Measurements from ENCODE around the gene PER3.

PER3 gene

DNA sequence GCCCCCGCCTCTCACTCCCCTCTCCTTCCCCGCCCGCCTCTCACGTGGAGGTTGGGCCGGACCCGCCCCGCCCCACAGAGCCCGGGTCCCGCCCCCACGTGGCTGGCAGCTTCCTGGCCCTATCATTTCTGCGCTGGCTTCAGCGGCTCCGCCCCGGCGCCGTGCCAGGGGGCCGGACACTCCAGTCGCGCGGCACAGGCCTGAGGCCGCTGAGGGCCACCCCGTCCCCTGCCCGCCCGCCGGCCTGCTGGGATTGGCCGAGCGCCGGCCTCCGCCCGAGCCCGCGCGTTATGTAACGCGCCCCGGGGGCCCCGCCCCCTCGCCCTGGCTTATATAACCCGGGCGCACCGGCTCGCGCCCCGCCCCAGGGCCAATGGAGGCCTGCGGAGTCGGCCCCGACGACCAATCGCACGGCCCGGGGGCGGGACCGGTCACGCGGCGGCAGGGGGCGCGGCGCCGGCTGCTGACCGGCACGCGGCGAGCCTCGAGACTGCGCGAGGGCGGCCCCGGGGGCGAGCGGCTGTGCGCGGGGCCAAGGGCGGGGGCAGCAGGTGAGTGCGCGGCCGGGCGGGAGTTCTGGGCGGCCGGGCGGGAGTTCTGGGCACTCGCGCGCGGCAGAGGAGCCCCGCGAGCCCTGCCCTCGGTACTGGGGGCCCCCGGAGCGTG lies at the start of gene PER3:
PER3 (plus strand) TSS at position 466 of the 666 bp plus-strand sequence. CDS start 587 bp downstream, outside the sequence.
- peak; percentile 61 for DNase-seq

- no peak for DNase-seq
These were observed 46.0 kb upstream of the PER3 start for GRCh38 chr1:7738044-7738443.

- DNase-seq: no peak
These were observed 40.7 kb upstream of the PER3 start for GRCh38 chr1:7743346-7743745.

GRCh38 chr1:7744882-7745281 lies 39.2 kb upstream of the PER3 start:
- no peak for DNase-seq

GRCh38 chr1:7745783-7746182 lies 38.3 kb upstream of the PER3 start:
- DNase-seq: no peak

DNA sequence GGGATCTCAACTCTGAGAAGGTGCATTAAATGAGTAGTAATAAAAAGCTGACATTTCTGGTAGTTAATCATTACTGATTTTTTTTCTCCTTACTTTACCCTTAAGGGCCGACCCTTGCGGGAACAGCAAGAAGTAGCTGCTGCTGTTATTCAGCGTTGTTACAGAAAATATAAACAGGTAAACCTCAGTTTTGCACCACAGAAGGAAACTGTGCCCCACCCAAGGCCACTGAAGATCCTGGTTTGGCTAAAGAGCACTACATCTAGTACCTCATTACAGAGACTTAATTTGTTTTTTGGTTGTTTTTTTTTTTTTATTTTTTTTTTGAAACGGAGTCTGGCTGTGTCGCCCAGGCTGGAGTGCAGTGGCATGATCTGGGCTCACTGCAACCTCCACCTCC lies 36.5 kb upstream of the PER3 start:
- DNase-seq: no peak

DNA sequence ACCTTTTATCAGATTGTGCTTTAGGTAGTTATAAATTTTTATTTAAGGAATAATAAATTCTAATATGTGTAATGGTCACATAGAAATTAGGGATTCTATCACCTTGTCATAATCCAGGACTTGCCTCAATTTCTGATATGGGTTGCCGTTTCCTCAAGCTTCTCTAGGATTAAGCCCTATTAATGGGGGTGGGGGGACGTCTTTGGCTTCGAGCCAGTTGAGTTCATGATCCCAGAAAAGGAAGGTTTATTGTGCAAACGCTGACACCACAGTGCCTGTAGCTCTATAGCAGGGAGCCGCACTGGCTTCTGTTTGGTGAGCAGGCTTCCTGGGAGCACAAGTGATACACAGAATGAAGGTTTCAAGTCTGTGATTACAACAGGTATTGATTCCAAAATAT lies 35.0 kb upstream of the PER3 start:
- no peak for DNase-seq

DNA sequence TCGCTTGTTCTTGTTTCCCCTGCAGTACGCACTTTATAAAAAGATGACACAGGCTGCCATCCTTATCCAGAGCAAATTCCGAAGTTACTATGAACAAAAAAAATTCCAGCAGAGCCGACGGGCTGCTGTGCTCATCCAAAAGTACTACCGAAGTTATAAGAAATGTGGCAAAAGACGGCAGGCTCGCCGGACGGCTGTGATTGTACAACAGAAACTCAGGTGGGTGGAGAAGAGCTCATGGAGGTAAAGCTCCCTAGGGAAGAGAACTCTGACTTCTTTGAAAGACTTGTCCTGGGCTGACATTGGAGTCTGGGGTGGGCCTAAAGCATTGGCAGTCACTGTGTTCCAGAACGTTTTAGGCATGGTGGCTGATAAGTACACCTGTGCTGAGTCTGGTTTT lies 32.9 kb upstream of the PER3 start:
- no peak for DNase-seq

DNA sequence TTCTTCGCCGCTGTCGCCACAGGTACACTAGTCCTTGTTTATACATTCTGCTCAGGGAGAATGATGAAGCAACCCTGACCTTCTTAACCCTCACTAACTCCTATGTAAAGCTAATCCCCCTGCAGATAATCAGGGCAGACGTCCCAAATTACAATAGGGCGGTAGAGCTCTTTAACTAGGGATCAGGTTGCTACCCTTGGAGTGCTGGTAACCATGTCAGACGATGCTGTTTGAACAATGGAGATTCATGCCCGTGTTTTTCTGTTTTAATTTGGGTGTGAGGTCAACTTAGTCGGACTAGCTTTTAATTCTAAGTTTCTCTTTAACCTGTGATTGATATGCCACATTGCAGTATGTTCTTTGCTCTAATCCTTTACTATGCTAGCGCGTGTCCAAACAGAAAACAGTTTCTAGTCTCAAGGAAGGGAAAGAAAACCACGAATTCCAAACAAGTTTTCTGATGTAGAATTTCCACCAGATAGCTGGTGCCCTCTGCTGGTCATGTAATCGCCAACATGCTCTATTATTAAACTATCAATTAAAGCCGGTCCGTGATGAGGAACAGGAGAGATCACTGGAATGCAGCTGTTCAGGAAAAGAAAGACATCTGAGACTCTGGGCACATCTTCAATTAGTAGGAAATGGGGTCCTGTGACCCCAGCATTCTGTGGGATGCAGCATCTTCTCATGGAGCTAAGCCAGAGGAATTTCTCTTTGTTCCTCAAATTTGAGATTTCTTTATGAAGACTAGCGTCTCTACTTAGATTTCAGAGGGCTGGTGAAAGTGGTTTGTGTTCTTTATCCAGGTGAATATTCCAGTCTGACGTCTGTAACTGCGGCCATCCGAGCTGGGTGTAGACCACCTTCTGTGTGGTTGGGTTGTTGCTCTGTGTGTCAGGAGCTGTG lies 31.3 kb upstream of the PER3 start:
- DNase-seq: peak; percentile 36

DNA sequence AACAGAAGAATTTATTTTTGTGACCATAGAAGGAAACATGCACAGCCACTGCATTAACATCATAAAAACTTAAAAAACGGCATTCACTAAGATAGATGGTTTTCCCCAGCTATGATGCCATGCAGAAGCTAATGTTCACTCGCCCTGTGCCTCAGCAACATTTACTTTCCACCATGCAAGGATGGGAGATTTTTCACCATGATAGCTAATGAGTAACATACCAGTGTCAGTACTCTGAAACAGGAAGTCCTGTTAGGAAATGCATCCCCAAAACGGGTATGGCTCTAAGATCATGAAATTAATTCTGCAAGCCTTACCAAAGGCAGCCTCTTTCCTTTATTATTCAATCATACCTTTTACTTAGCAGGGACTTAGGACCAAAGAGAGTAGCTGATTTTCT lies 30.4 kb upstream of the PER3 start:
- no peak for DNase-seq

- DNase-seq: no peak
These were observed 29.9 kb upstream of the PER3 start for GRCh38 chr1:7754234-7754633.

DNA sequence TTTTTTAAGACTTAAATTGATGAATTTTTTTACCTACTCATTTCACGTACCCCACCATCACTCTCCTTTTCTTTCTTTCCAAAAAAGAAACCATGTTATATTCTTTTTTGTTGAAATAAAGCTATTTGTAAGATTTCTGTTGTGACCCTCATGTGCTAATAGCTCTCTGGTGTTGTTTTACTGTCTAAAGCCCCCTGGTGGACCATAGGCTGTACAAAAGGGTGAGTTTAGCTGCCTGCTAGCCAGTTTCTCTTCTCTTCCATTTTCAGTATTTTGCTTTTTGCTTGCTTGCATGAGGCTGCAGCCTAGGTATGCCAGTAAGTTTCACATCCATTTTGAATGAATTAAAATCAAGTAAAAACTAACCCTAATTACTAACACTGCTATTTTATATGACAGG lies 28.6 kb upstream of the PER3 start:
- no peak for DNase-seq

DNA sequence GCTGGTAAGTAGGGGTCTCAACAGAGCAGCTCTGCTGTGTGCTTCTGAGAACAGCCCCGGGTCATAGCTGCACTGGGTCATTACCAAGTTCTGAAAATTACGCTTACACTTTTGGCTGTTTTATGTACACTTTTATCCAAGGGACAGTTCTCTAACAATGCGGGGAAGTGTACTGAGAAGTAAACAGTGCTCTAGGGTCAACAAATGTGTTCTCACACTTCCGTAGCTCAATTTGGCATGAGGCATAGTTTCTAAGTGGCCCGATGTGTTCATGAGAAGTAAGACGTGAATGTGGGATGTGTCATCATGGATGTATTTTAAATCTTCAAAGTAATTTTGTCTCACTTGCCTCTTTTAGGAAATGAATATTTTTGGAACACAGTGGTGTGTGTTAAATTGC lies 23.8 kb upstream of the PER3 start:
- no peak for DNase-seq

DNA sequence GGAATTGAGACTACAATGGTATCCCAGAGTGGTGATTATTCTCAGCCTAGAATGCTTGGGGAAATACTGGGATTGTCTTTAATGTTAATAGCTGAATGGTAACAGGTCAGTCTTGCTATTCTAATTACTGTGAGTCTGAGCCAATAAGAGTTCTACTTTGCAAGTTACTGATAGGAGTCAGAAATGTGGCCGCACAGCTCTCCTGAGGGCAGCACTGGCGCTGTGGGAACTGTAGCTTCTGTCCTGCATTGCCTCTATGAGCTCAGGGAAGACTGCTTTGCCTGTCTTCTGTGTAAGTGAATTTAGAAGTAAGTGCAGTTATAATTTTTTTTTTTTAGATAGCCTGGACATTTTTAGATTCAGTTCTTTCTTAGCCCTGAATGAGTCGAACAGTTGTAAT lies 23.0 kb upstream of the PER3 start:
- DNase-seq: no peak

GRCh38 chr1:7767176-7767575 lies 16.9 kb upstream of the PER3 start:
- DNase-seq: no peak

DNA sequence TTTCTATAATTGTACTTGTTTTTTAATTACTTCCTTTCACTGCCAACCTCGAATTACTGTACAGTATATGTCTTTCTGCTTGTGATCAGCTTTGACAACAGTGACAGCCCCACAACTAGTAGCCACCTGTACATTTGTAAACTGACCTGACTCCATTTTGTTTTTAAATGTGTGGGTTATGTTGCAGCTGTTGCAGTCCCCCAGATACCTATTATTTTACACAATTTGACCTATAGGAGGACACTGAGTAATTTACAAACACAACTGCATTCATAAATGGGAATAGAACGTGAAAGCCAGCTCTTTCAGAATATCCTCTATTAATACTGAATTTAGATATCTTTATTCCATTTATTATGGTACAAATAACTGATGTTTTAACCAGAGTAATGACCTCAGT lies 15.5 kb upstream of the PER3 start:
- DNase-seq: no peak

DNA sequence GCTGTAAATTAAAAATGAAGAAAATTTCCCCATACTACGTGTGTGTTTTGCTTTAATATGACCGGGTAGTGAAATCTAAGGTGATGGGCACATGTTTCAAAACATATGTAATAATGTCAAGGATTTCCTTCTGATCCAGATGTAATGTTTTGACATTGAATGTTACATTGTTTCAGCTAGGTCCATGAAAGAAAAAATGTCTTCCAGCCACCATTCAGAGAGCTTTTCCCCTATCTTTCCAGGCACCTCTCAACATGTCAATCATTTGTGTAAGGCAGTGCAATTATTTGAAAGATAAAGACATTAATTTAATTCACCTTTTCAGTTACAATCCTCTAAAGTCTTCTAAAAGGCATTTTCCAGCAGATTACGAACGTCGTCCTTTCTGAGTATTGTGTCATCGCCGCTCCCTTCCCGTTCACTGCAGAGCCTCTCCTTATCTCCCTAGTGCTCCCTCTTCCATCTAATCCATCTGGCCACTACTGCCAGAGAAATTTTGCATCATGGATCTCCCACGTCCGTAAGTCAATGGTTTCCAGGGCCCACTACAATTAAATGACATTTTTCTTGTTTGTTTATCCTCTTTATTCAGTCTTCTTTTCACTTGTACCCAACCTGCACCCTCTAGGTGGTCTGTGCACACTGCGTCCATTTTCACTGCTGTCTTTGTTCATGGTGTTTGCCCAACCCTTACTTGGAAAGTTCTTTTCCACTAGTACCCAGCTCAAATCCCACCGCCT lies 14.2 kb upstream of the PER3 start:
- no peak for DNase-seq

- DNase-seq: no peak
These were observed 13.5 kb upstream of the PER3 start for GRCh38 chr1:7770669-7770996.

GRCh38 chr1:7770997-7771822 lies 12.9 kb upstream of the PER3 start, which contains the start of gene VAMP3:
VAMP3 (plus strand) TSS chr1:7771296; CDS start chr1:7771384, 88 bp downstream.
- DNase-seq: no peak

DNA sequence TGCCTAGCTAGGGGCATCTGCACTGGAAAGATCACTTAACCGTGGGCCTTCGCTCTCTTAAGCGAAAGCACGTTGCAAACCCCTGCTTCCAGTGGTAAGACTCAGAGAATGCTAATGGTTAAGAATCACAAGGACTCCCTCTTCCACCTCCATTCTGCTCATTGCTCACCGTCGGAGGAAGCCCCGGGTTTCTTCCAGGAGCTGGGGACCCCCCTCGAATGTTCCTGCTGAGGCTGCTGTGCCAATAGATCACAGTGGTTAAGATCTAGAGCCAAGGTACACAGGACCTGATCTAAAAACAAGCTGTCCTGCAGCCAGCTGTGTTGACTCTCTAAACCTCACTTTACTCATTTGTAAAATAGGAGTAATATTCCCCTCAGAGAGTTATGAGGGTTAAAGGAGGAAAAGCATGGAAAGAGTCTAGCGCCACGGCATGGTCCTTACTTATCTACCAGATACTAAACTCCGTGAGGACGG lies 12.2 kb upstream of the PER3 start:
- no peak for DNase-seq

GRCh38 chr1:7777591-7777990 lies 6.5 kb upstream of the PER3 start:
- DNase-seq: no peak

- no peak for DNase-seq
These were observed 5.9 kb upstream of the PER3 start for GRCh38 chr1:7778133-7778628.

DNA sequence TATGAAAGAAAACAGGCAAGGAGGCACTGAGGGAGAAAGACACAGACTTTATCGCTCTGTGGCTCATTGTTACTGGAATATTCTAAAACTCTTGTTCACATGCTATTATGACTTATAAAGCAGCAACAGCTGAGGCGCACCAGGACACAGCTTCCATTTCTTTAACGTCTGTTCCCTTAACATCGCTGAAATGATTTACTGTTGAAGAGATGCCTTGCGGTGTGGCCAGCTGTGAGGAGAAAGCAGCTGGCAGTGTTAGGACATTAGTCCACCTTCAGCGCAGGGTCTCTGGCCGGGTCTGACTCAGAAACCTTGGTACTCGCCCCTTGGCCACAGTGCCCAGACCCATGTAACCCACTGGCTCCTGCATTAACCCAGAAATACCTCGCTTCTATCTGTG lies 3.1 kb upstream of the PER3 start:
- DNase-seq: no peak

All from NCI-H1694 (cell line).